HEK293 (cell line): ENCODE results near the gene TRIM7.

Source experiments
- BCL11B ChIP-seq: fragments of 450-650 bp; formaldehyde crosslinking; IDR thresholded peaks from 2 replicates; pipeline ENCODE4 v1.5.1; 2016; ENCODE audit warnings: low read depth, missing biosample characterization, missing genetic modification characterization
- SP3 ChIP-seq: fragments of 450-650 bp; formaldehyde crosslinking; IDR thresholded peaks from 2 replicates; pipeline ENCODE4 v1.5.1; 2016; ENCODE audit warnings: missing biosample characterization, missing genetic modification characterization
- TCF7L2 ChIP-seq: IDR thresholded peaks from 2 replicates; pipeline ENCODE4 v1.6.1; 2011; ENCODE audit warnings: low read depth, mild to moderate bottlenecking, inconsistent platforms, low read length, moderate library complexity, borderline replicate concordance
- ZBTB17 ChIP-seq: fragments of 450-650 bp; formaldehyde crosslinking; IDR thresholded peaks from 2 replicates; pipeline ENCODE4 v1.5.1; 2016; ENCODE audit warnings: missing biosample characterization, missing genetic modification characterization
- ZFHX2 ChIP-seq: fragments of 450-650 bp; formaldehyde crosslinking; conservative IDR thresholded peaks from 2 replicates; pipeline ENCODE4 v1.5.1; 2016; ENCODE audit warnings: missing biosample characterization, missing genetic modification characterization
- ZNF138 ChIP-seq: fragments of 450-650 bp; formaldehyde crosslinking; IDR thresholded peaks from 2 replicates; pipeline ENCODE4 v1.5.1; 2016; ENCODE audit warnings: missing biosample characterization, missing genetic modification characterization, borderline replicate concordance
- ZNF19 ChIP-seq: fragments of 450-650 bp; formaldehyde crosslinking; IDR thresholded peaks from 2 replicates; pipeline ENCODE4; 2016; ENCODE audit warnings: missing biosample characterization, missing genetic modification characterization, low read depth
- ZNF433 ChIP-seq: fragments of 450-650 bp; formaldehyde crosslinking; IDR thresholded peaks from 2 replicates; pipeline ENCODE4 v1.5.1; 2016; ENCODE audit warnings: missing biosample characterization, missing genetic modification characterization, low read depth
- ZNF544 ChIP-seq: fragments of 450-650 bp; formaldehyde crosslinking; IDR thresholded peaks from 2 replicates; pipeline ENCODE4 v1.5.0; 2017; ENCODE audit warnings: missing biosample characterization, missing genetic modification characterization
- ZNF610 ChIP-seq: fragments of 450-650 bp; formaldehyde crosslinking; IDR thresholded peaks from 2 replicates; pipeline ENCODE4 v1.5.1; 2016; ENCODE audit warnings: missing biosample characterization, missing genetic modification characterization, borderline replicate concordance
- ZNF624 ChIP-seq: fragments of 450-650 bp; formaldehyde crosslinking; IDR thresholded peaks from 2 replicates; pipeline ENCODE4 v1.5.1; 2017; ENCODE audit warnings: missing biosample characterization, missing genetic modification characterization
- ZNF660 ChIP-seq: fragments of 450-650 bp; IDR thresholded peaks from 2 replicates; pipeline ENCODE4 v1.5.1; 2018; ENCODE audit warnings: missing biosample characterization, mild to moderate bottlenecking, missing genetic modification characterization
- ZNF664 ChIP-seq: fragments of 450-650 bp; formaldehyde crosslinking; IDR thresholded peaks from 2 replicates; pipeline ENCODE4 v1.5.1; 2016; ENCODE audit warnings: missing biosample characterization, missing genetic modification characterization
- ZNF777 ChIP-seq: fragments of 450-650 bp; formaldehyde crosslinking; IDR thresholded peaks from 2 replicates; pipeline ENCODE4 v1.5.1; 2017; ENCODE audit warnings: missing biosample characterization, missing genetic modification characterization, borderline replicate concordance
- ZSCAN23 ChIP-seq: fragments of 450-650 bp; formaldehyde crosslinking; IDR thresholded peaks from 2 replicates; pipeline ENCODE4 v1.5.1; 2016; ENCODE audit warnings: missing biosample characterization, missing genetic modification characterization
- TF ChIP-seq, protein P1 (sequence below): fragments of 450-650 bp; formaldehyde crosslinking; IDR thresholded peaks from 2 replicates; pipeline ENCODE4 v1.5.1; 2016; ENCODE audit warnings: missing biosample characterization, missing genetic modification characterization
- TF ChIP-seq, protein P2 (sequence below): fragments of 450-650 bp; formaldehyde crosslinking; IDR thresholded peaks from 2 replicates; pipeline ENCODE4 v1.5.0; 2017; ENCODE audit warnings: missing biosample characterization, missing genetic modification characterization, borderline replicate concordance
- TF ChIP-seq, protein P3 (sequence below): fragments of 450-650 bp; formaldehyde crosslinking; IDR thresholded peaks from 2 replicates; pipeline ENCODE4; 2016; ENCODE audit warnings: missing biosample characterization, missing genetic modification characterization
- TF ChIP-seq, protein P4 (sequence below): fragments of 450-650 bp; formaldehyde crosslinking; IDR thresholded peaks from 2 replicates; pipeline ENCODE4 v1.5.1; 2016; ENCODE audit warnings: missing biosample characterization, missing genetic modification characterization
- TF ChIP-seq, protein P5 (sequence below): fragments of 450-650 bp; formaldehyde crosslinking; IDR thresholded peaks from 2 replicates; pipeline ENCODE4 v1.5.1; 2017; ENCODE audit warnings: missing biosample characterization, mild to moderate bottlenecking, missing genetic modification characterization, moderate library complexity
- TF ChIP-seq, protein P6 (sequence below): fragments of 450-650 bp; formaldehyde crosslinking; IDR thresholded peaks from 2 replicates; pipeline ENCODE4 v1.5.1; 2017; ENCODE audit warnings: missing biosample characterization, missing genetic modification characterization
- TF ChIP-seq, protein P7 (sequence below): fragments of 450-650 bp; formaldehyde crosslinking; IDR thresholded peaks from 2 replicates; pipeline ENCODE4 v1.5.1; 2016; ENCODE audit warnings: missing biosample characterization, missing genetic modification characterization

Gene TRIM7

DNA sequence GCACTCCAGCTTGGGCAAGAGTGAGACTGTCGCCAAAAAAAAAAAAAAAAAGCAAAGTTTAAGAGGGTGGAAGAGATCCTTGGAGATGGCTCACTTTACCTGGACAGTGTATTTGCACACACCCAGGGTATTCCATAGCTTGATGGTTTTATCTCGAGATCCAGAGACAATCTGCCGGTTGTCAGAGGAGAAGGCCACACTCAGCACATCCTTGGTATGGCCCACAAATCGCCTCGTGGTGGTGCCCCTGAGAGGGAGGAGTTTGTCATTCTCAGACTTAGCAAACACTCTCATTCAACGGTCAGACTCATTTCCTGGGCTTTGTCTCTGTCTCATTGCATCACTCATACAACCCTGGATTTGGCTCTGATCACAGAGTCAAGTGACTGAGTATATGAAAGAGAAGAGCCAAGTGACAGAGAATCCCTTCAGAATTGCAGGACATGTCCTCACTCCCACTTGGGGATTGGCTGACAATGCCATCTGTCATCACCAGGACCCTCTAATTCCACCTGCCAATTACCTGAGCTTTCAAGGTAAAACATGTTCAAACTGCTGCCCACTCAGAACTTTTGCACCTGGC, 36.5 kb upstream of the TRIM7 start (continued):
- no peak for TF ChIP-seq ZNF777 (tag by site-specific recombination)
- no peak for TF ChIP-seq TCF7L2
- TF ChIP-seq ZNF624 (tag by site-specific recombination) = no peak
- TF ChIP-seq, protein P1, sequence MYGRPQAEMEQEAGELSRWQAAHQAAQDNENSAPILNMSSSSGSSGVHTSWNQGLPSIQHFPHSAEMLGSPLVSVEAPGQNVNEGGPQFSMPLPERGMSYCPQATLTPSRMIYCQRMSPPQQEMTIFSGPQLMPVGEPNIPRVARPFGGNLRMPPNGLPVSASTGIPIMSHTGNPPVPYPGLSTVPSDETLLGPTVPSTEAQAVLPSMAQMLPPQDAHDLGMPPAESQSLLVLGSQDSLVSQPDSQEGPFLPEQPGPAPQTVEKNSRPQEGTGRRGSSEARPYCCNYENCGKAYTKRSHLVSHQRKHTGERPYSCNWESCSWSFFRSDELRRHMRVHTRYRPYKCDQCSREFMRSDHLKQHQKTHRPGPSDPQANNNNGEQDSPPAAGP (tag by site-specific recombination) = no peak
- TF ChIP-seq, protein P2, sequence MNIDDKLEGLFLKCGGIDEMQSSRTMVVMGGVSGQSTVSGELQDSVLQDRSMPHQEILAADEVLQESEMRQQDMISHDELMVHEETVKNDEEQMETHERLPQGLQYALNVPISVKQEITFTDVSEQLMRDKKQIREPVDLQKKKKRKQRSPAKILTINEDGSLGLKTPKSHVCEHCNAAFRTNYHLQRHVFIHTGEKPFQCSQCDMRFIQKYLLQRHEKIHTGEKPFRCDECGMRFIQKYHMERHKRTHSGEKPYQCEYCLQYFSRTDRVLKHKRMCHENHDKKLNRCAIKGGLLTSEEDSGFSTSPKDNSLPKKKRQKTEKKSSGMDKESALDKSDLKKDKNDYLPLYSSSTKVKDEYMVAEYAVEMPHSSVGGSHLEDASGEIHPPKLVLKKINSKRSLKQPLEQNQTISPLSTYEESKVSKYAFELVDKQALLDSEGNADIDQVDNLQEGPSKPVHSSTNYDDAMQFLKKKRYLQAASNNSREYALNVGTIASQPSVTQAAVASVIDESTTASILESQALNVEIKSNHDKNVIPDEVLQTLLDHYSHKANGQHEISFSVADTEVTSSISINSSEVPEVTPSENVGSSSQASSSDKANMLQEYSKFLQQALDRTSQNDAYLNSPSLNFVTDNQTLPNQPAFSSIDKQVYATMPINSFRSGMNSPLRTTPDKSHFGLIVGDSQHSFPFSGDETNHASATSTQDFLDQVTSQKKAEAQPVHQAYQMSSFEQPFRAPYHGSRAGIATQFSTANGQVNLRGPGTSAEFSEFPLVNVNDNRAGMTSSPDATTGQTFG (tag by site-specific recombination) = no peak
- TF ChIP-seq ZNF433 = no peak
- no peak for TF ChIP-seq ZNF19 (tag by site-specific recombination)
- TF ChIP-seq, protein P3, sequence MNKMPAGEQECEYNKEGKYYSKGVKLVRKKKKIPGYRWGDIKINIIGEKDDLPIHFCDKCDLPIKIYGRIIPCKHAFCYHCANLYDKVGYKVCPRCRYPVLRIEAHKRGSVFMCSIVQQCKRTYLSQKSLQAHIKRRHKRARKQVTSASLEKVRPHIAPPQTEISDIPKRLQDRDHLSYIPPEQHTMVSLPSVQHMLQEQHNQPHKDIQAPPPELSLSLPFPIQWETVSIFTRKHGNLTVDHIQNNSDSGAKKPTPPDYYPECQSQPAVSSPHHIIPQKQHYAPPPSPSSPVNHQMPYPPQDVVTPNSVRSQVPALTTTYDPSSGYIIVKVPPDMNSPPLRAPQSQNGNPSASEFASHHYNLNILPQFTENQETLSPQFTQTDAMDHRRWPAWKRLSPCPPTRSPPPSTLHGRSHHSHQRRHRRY (tag by site-specific recombination) = no peak
- TF ChIP-seq ZNF138 = no peak
- TF ChIP-seq ZNF664 = no peak
- TF ChIP-seq BCL11B = no peak
- TF ChIP-seq, protein P4, sequence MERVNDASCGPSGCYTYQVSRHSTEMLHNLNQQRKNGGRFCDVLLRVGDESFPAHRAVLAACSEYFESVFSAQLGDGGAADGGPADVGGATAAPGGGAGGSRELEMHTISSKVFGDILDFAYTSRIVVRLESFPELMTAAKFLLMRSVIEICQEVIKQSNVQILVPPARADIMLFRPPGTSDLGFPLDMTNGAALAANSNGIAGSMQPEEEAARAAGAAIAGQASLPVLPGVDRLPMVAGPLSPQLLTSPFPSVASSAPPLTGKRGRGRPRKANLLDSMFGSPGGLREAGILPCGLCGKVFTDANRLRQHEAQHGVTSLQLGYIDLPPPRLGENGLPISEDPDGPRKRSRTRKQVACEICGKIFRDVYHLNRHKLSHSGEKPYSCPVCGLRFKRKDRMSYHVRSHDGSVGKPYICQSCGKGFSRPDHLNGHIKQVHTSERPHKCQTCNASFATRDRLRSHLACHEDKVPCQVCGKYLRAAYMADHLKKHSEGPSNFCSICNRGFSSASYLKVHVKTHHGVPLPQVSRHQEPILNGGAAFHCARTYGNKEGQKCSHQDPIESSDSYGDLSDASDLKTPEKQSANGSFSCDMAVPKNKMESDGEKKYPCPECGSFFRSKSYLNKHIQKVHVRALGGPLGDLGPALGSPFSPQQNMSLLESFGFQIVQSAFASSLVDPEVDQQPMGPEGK (tag by site-specific recombination) = no peak
- TF ChIP-seq, protein P5, sequence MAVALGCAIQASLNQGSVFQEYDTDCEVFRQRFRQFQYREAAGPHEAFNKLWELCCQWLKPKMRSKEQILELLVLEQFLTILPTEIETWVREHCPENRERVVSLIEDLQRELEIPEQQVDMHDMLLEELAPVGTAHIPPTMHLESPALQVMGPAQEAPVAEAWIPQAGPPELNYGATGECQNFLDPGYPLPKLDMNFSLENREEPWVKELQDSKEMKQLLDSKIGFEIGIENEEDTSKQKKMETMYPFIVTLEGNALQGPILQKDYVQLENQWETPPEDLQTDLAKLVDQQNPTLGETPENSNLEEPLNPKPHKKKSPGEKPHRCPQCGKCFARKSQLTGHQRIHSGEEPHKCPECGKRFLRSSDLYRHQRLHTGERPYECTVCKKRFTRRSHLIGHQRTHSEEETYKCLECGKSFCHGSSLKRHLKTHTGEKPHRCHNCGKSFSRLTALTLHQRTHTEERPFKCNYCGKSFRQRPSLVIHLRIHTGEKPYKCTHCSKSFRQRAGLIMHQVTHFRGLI (tag by site-specific recombination) = no peak
- TF ChIP-seq ZSCAN23 (tag by site-specific recombination) = no peak
- peak; percentile 18; the same call in 1 of the 2 replicates for TF ChIP-seq ZNF660 (tag by site-specific recombination)
- no peak for TF ChIP-seq ZNF610 (tag by site-specific recombination)
- peak; percentile 70 for TF ChIP-seq ZBTB17
- TF ChIP-seq, protein P6, sequence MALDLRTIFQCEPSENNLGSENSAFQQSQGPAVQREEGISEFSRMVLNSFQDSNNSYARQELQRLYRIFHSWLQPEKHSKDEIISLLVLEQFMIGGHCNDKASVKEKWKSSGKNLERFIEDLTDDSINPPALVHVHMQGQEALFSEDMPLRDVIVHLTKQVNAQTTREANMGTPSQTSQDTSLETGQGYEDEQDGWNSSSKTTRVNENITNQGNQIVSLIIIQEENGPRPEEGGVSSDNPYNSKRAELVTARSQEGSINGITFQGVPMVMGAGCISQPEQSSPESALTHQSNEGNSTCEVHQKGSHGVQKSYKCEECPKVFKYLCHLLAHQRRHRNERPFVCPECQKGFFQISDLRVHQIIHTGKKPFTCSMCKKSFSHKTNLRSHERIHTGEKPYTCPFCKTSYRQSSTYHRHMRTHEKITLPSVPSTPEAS (tag by site-specific recombination) = no peak
- TF ChIP-seq, protein P7, sequence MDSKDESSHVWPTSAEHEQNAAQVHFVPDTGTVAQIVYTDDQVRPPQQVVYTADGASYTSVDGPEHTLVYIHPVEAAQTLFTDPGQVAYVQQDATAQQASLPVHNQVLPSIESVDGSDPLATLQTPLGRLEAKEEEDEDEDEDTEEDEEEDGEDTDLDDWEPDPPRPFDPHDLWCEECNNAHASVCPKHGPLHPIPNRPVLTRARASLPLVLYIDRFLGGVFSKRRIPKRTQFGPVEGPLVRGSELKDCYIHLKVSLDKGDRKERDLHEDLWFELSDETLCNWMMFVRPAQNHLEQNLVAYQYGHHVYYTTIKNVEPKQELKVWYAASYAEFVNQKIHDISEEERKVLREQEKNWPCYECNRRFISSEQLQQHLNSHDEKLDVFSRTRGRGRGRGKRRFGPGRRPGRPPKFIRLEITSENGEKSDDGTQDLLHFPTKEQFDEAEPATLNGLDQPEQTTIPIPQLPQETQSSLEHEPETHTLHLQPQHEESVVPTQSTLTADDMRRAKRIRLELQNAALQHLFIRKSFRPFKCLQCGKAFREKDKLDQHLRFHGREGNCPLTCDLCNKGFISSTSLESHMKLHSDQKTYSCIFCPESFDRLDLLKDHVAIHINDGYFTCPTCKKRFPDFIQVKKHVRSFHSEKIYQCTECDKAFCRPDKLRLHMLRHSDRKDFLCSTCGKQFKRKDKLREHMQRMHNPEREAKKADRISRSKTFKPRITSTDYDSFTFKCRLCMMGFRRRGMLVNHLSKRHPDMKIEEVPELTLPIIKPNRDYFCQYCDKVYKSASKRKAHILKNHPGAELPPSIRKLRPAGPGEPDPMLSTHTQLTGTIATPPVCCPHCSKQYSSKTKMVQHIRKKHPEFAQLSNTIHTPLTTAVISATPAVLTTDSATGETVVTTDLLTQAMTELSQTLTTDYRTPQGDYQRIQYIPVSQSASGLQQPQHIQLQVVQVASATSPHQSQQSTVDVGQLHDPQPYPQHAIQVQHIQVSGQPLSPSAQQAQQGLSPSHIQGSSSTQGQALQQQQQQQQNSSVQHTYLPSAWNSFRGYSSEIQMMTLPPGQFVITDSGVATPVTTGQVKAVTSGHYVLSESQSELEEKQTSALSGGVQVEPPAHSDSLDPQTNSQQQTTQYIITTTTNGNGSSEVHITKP (tag by site-specific recombination) = peak; percentile 98
- no peak for TF ChIP-seq SP3 (tag by site-specific recombination)
- no peak for TF ChIP-seq ZFHX2 (tag by site-specific recombination)
- no peak for TF ChIP-seq ZNF544 (tag by site-specific recombination)
